ENCODE data around the gene MORC2.

MORC2 gene

GRCh38 chr22:30885001-30885366, 83.6 kb downstream of the MORC2 start:
- DNase-seq = no peak

GRCh38 chr22:30884211-30885000, 84.2 kb downstream of the MORC2 start:
- no peak for DNase-seq

GRCh38 chr22:30883586-30884145, 84.9 kb downstream of the MORC2 start:
- DNase-seq = no peak

GRCh38 chr22:30882974-30883533, 85.5 kb downstream of the MORC2 start:
- no peak for DNase-seq

GRCh38 chr22:30882184-30882717, 86.3 kb downstream of the MORC2 start:
- no peak for DNase-seq

- no peak for DNase-seq
Measured at GRCh38 chr22:30881361-30882183, 87.0 kb downstream of the MORC2 start.

- no peak for DNase-seq
Measured at GRCh38 chr22:30880847-30881246, 87.7 kb downstream of the MORC2 start.

GRCh38 chr22:30880181-30880601, 88.4 kb downstream of the MORC2 start:
- DNase-seq = no peak

GRCh38 chr22:30879415-30879797, 89.2 kb downstream of the MORC2 start:
- no peak for DNase-seq

GRCh38 chr22:30878516-30879414, 89.8 kb downstream of the MORC2 start:
- DNase-seq = no peak

GRCh38 chr22:30877662-30878515, 90.7 kb downstream of the MORC2 start:
- DNase-seq = no peak

GRCh38 chr22:30876915-30877553, 91.5 kb downstream of the MORC2 start:
- DNase-seq = peak; percentile 37

- peak; percentile 40 for DNase-seq
Measured at GRCh38 chr22:30876221-30876751, 92.3 kb downstream of the MORC2 start.

GRCh38 chr22:30875481-30876215, 92.9 kb downstream of the MORC2 start:
- DNase-seq = peak; percentile 45
